Left lobe of liver (tissue), 2 donors: Measurements from ENCODE around the gene ANXA2. TPM values are rescaled to one million over a fixed set of nuclear protein-coding genes. Genes with fewer than 3 reads are reported as not detected.

Experiments
- ATAC-seq: fragments of 200-7000 bp; cut with Tn5 transposase; one replicate; pipeline ENCODE4 v1.9.1; 2020; ENCODE audit warnings: mild to moderate bottlenecking, moderate library complexity
- DNase-seq: peaks from one replicate; pipeline ENCODE4 v3.0.0-alpha.2; 2020; ENCODE audit warnings: low spot score
- total RNA-seq: library from RNA; stranded (reverse); gene quantifications from one replicate; pipeline ENCODE4 v1.2.1, GENCODE V29; 2021
- donor health status: DM: no; HTN: no; CAD: no; lungs with moderate emphysema.
- donor health status: DM: no; HTN: yes; CAD: no.

Gene ANXA2
- total RNA-seq, 1 donor from 2014 or later = 61.3 TPM

DNA sequence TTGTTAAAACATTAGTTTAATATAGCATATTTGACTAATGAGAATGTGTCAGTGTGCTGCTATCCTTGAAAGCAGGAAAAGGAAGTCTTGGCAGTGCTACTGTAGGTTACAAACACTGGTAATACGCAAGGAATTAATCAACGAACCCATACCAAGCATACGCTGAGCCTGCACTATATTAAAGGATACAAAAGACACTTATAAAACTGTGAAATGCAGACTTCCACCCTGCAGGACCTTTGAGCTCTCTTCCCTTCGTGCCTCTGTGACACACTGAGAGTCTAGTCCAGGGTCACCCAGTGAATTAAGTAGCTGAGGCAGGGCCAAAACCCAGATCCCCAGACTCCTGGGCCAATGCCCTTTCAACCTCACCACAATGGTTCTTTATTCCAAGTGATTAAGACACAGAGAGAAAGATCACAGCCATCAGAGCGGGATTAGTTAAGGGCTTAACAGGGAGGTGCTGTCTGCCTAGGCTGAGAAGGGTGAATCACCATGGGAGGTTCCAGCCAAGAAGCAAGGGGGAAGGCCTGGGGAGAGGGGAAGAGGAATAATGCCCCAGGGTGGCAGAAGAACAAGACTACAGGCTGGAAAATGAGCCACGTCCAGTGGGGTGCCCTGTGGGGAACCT is 6.8 kb downstream of the ANXA2 start:
- DNase-seq = no peak
- peak; percentile 21 for ATAC-seq

- ATAC-seq (no peak), DNase-seq (no peak)
Observed at GRCh38 chr15:60390231-60390630, 7.6 kb downstream of the ANXA2 start.

GRCh38 chr15:60389261-60390077 is 8.3 kb downstream of the ANXA2 start:
- no peak for ATAC-seq
- DNase-seq = no peak

- ATAC-seq (no peak), DNase-seq (no peak)
Observed at GRCh38 chr15:60387321-60387720, 10.5 kb downstream of the ANXA2 start.

DNA sequence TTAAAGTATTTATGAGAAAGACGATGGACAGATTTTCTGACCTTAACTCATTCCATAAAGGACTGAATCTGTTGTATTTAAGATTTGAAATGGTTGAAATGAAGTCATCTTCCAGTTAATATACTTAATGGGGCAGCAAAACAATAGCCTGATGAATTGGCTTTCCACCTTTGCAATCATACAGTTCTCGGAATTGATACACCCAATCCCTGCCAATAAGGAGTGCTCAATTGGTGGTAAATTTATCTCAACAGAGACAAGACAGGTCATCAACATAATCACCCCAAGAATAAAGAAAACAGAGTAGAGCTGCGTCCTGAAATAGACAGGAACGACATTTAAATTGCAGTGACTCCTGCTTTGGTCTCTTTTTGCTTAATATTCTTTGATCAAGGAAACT is 11.2 kb downstream of the ANXA2 start:
- DNase-seq = no peak
- ATAC-seq = no peak

DNA sequence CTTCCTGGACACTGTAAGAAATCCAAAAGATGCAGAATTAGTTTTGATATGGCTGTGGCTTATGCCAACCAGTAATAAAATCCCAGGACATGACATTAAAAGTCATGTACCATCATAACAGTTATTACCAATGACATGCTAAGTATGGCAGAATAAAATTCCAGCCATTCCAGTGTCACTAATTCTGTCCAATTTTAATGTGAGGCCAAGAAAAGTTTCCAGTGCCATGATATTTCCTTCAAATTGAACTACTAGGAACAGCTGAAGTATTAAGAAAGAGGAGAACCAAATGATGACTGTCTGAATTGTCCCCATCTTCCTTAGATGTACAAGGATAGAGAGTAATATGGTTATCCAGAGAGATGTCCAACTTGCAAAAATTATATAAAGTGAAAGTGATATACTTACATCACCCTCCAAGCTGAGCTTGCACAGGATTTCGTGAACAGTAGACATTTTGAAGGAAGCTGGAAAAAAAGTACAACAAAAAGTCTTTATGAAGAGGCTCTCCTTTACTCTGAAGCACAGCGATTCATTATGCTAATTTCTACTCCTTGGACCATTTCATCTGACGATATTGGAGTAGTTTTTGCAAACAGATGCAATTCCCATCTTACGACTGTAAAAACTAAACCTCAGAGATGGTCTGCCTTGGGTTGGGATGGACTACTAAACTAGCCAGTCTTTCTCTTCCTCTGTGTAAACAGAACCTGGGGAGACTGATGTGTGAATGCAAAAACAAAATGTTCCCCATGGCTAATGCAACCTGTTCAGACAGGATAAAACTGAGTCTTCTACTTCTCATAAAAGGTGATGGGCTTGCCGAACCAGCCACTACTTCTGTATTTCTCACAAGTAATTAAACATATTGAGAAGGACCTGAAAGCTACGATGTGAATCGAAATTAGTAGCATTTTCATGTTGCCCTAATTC is 11.9 kb downstream of the ANXA2 start:
- no peak for ATAC-seq

DNA sequence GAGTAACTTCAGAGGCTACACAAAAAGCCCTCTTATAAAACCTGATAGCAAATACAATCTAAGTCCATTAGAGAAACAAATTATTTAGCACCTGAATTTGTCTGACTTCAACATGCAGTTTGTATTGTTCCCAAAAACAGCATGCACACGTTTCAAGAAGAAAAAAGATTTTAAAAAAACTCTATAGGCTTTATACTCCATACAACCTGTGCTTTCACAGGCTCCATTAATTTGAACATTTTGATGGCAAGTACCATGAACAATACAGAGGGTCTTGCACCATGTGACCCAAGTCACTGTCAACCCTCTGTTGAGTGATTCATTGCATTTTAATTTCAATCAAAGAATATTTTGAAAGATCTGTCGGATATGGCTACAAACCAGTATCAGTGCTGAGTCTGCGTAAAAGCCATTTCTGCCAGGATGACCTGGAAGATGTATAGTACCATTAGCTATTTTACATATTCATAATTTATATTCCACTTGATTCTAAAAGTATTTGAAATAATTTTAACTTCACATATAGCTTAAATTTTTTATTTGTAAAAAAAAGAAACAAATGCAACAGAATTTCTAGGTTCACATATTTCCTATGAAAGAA is 13.2 kb downstream of the ANXA2 start:
- DNase-seq = no peak
- ATAC-seq = no peak

More for the DNA sequence above, 11.9 kb downstream of the ANXA2 start:
- no peak for DNase-seq

- ATAC-seq (no peak), DNase-seq (no peak)
Observed at GRCh38 chr15:60384053-60384452, 13.7 kb downstream of the ANXA2 start.

DNA sequence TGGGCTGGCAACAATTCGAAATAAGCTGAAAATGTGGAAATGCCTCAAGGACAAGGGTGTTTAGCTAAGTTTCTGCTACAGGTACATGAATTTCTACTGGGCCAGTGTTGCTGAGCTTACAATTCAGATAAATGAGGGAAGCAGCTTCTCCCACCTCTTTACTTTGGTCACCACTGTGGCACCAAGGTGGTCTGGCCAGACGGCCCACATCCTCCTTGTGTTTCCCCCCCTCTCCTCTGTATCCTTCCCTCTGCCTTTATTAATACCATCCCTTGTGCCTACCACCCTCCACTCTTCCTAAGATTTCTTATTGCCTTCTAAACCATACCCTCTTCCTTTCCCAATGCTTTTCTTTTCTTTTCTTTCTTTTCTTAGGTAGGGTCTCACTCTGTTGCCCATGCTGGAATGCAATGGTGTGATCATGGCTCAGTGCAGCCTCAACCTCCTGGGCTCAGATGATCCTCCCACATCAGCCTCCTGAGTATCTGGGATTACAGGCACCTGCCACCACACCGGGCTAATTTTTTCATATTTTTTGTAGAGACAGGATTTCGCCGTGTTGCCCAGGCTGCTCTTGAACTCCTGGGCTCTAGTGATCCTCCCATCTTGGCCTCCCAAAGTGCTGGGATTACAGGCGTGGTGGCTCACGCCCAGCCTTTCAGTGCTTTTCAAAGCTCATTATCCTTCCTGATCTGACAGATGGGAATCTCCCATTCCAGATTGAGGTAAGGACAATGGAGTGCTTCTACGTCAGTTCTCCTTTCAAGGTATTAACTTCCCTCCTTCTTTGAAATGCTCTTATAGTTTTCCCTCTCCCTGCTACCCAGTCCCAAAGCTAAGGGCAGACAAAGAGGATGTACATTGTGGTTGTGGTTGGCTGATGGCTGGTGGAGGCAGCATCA is 14.8 kb downstream of the ANXA2 start:
- ATAC-seq = no peak
- DNase-seq = no peak

- ATAC-seq = no peak
- no peak for DNase-seq
Observed at GRCh38 chr15:60381148-60381788, 16.5 kb downstream of the ANXA2 start.

- no peak for ATAC-seq
- no peak for DNase-seq
Observed at GRCh38 chr15:60379525-60380274, 18.1 kb downstream of the ANXA2 start.

DNA sequence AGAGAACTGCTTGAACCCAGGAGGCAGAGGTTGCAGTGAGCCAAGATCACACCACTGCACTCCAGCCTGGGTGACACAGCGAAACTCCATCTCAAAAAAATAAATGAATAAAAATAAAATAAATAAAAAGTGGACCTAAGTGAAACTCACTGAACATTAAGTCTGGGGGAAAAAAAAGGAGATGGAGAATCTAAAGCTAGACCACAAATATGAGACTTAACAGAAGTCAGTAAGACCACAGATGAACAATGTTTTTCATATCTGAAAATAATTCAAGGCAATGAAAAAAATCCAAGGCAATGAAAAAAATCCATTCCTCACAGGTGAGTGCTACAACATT is 18.6 kb downstream of the ANXA2 start:
- DNase-seq (no peak), ATAC-seq (no peak)

DNA sequence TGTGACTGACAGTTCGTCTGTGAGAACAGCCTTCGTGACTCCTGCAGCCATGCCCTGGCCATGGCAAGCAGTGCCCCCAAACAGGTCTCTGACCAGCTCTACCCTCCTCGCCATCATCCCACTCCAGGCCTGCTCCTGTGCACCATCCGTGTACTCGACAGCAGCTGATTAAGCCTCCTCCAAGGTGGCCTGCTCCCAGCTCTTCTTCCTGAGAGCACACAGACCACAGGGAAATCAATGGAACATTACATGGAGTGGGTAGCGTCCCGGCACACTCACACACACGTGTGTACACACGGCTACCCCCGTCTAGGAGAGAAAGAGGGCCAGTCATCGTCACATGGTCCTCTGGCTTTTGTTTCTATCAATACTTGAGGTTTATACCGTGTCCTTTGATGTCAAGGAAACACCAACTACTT is 21.1 kb downstream of the ANXA2 start:
- DNase-seq = no peak

GRCh38 chr15:60375306-60375705 is 22.5 kb downstream of the ANXA2 start:
- ATAC-seq = no peak

More for the DNA sequence above, 21.1 kb downstream of the ANXA2 start:
- no peak for ATAC-seq

DNA sequence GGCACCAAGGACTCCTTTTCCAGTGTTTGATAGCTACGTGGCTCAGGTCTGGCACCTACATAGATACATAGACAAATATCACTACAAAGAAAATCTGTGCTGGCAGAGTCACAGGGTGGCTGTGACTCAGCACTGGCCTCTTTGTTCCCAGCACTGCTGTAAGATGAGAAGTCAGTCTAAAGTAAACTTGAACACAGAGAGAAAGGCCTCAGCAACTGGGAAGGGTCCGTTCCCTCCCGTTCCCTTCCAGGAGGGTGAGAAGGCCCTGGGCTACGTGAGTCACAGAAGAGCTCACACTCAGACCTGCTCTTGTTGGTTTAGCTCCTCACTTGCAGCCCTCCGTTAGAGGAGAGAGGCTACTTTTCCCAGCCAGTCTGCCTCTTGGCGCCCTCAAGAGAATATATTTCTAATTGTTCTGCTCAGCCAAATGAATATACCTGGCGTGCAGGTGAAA is 23.1 kb downstream of the ANXA2 start:
- no peak for DNase-seq
- peak; percentile 66 for ATAC-seq

More at GRCh38 chr15:60375306-60375705, 22.5 kb downstream of the ANXA2 start:
- DNase-seq = no peak

DNA sequence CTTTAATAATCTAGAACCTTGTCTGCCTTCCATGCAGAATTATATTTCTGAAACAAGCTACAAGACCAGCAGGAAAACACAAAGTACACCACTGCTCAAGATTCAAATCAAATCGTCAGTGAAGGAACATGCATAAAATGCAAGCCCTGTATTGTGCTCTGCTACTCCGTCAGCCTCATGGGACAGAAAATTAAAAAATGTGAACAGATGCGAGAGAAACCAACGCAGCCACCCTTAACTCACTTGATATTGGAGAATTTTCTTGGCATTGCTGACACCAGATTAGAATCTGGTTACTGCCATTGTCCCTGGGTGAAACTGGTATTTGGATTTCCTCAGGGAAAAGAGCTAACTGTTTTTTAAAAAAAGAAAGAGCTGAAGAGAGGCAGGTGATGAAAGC is 23.6 kb downstream of the ANXA2 start:
- DNase-seq (no peak), ATAC-seq (no peak)

DNA sequence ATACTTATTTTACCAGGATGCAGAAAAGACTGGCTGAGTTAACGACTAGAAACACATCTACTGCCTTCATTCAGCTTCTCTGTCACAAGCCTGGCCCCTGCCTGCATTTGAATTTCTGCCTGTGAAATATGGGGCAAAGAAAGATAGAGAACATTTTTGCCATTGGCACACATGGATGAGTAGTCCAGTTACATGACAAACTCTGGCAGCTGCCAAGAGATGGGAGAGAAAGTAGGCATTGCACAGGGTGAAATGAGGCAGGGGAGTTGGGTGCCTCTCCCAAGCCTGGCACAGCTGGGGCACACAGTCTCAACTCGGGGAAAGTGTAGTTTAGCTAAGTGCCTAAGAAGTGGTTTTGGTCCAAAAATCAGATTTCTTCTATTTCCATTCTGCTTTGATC is 24.0 kb downstream of the ANXA2 start:
- DNase-seq (no peak), ATAC-seq (no peak)

DNA sequence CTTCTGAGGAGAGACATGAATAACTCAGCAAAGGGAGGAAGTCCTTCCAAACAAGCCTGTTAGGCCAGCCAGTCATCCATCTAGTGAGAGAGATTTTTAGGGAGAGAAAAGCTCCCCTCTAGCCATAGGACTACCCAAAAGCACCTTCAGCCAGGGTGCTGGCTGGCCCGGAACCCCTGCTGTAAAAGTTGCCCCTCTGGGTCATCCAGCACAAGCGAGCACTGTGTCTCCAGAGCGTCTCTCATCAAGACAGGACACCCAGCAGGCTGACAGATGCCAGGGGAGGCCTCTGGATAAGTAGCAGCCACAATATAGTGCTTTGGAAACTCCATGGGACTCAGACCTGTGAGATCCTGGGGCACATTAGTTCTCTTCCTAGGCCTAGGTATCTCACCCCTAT is 24.5 kb downstream of the ANXA2 start:
- DNase-seq (no peak), ATAC-seq (no peak)

DNA sequence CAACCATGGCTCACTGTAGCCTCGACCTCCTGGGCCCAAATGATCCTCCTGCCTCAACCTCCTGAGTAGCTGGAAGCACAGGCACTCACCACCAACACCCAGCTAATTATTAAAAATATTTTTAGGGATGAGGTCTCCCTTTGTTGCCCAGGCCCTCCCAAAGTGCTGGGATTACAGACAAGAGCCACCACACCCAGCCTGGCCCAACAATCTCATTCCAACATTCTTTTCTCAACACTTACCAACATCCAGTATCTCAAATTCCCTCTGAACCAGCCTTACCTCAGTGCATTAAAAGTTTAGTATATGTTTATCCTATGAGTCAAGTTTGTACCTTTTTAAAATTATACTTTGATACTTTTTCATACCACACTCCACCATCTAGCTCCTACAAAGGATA is 25.0 kb downstream of the ANXA2 start:
- ATAC-seq (no peak), DNase-seq (no peak)
